Activated CD4-positive, CD25-positive, alpha-beta regulatory T cell treated with anti-CD3 and anti-CD28 coated beads, Interleukin-2, amount 50 U/mL, for 16 hours (primary cell): ENCODE results near the gene SLC9A6.
"Not testable (repeated sequence)": the region's sequence is repeated elsewhere in the genome, so short reads cannot be mapped to it uniquely, and the experiment has no call there.

Experiments
- DNase-seq: peaks from one replicate; pipeline ENCODE4 v3.0.0-alpha.2; 2020; ENCODE audit warnings: low read depth, low spot score

SLC9A6 gene

GRCh38 chrX:136029766-136030165 is 44.5 kb downstream of the SLC9A6 start:
- no peak for DNase-seq

- DNase-seq = no peak
Measured at GRCh38 chrX:136030303-136031191, 45.3 kb downstream of the SLC9A6 start.

- no peak for DNase-seq
Measured at GRCh38 chrX:136031626-136032025, 46.4 kb downstream of the SLC9A6 start.

- no peak for DNase-seq
Measured at GRCh38 chrX:136032370-136032769, 47.1 kb downstream of the SLC9A6 start.

- no peak for DNase-seq
Measured at GRCh38 chrX:136034668-136035067, 49.4 kb downstream of the SLC9A6 start.

GRCh38 chrX:136035663-136036062 is 50.4 kb downstream of the SLC9A6 start:
- no peak for DNase-seq

- no peak for DNase-seq
Measured at GRCh38 chrX:136039485-136039884, 54.2 kb downstream of the SLC9A6 start.

- no peak for DNase-seq
Measured at GRCh38 chrX:136039968-136040367, 54.7 kb downstream of the SLC9A6 start.

- DNase-seq = no peak
Measured at GRCh38 chrX:136041254-136041812, 56.1 kb downstream of the SLC9A6 start.

GRCh38 chrX:136045008-136045407 is 59.8 kb downstream of the SLC9A6 start:
- no peak for DNase-seq

- no peak for DNase-seq
Measured at GRCh38 chrX:136046295-136047015, 61.2 kb downstream of the SLC9A6 start.

- DNase-seq = no peak
Measured at GRCh38 chrX:136047016-136047642, 61.9 kb downstream of the SLC9A6 start.

GRCh38 chrX:136047969-136048368 is 62.7 kb downstream of the SLC9A6 start:
- DNase-seq = no peak

- DNase-seq = no peak
Measured at GRCh38 chrX:136048446-136048845, 63.2 kb downstream of the SLC9A6 start.

GRCh38 chrX:136049608-136050007 is 64.4 kb downstream of the SLC9A6 start:
- DNase-seq = no peak

GRCh38 chrX:136050875-136051274 is 65.6 kb downstream of the SLC9A6 start:
- not testable (repeated sequence) for DNase-seq

GRCh38 chrX:136051611-136052010 is 66.4 kb downstream of the SLC9A6 start:
- DNase-seq = no peak

- no peak for DNase-seq
Measured at GRCh38 chrX:136055651-136056221, 70.5 kb downstream of the SLC9A6 start.

- DNase-seq = no peak
Measured at GRCh38 chrX:136057567-136057966, 72.3 kb downstream of the SLC9A6 start.

- DNase-seq = no peak
Measured at GRCh38 chrX:136059350-136059749, 74.1 kb downstream of the SLC9A6 start.

- DNase-seq = no peak
Measured at GRCh38 chrX:136061286-136061685, 76.1 kb downstream of the SLC9A6 start.

- no peak for DNase-seq
Measured at GRCh38 chrX:136061696-136062095, 76.5 kb downstream of the SLC9A6 start.
